Neural progenitor cell (in vitro differentiated cells): ENCODE data around the gene DRAXIN.

Experiments used
- CTCF ChIP-seq: fragments of 200-600 bp; sonication (generic); IDR thresholded peaks from 2 replicates; pipeline ENCODE4 v1.5.1; 2017; ENCODE audit warnings: antibody characterized with exemption, mild to moderate bottlenecking
- EZH2 ChIP-seq: fragments of 200-600 bp; sonication (generic); IDR thresholded peaks from 2 replicates; pipeline ENCODE4 v1.6.1; 2017; ENCODE audit warnings: antibody characterized with exemption, mild to moderate bottlenecking, moderate library complexity

- TF ChIP-seq CTCF (no peak), EZH2 (no peak)
These were observed 11.0 kb upstream of the DRAXIN start for GRCh38 chr1:11680270-11681070.
